Measurements from ENCODE around the gene UTRN.

The UTRN gene

GRCh38 chr6:144314562-144314961 lies 29.4 kb downstream of the UTRN start:
- no peak for DNase-seq

DNA sequence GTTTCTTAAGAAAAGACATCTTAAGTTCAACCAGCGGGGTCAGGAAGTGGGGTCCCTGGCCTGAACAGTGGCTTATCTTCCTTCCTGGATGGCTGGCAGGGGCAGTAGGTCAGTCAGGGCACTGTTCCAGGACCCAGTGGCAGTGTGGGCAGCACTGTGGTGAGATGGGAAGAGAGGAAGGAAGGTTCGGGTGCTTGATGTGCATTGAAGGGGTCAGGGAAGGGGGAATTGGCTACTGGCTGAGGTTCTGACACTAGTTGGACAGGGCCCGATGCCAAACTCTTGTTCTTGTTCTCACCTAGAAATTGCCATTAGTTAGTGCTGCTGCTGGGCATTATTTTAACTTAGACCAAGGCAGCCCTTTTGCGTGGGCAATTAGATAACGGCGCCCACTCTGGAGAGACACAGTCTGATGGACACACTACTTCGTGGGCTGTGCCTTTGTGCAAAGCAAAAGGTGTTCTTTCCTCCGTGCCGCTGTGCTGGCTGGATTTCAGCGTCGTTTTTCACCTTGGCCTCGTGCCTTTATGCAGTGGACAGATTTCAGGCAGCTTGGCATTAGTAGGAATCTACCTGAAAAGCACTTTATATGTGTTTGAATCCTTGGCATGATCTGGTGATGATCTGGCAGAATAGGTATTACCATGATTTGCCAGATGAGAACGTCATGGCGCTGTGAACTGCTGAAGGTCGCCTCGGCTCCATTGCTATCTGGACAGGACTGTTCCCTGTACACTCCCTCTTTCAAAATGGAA lies 30.3 kb downstream of the UTRN start:
- no peak for DNase-seq

- no peak for DNase-seq
Measured at GRCh38 chr6:144315981-144316861, 31.1 kb downstream of the UTRN start.

DNA sequence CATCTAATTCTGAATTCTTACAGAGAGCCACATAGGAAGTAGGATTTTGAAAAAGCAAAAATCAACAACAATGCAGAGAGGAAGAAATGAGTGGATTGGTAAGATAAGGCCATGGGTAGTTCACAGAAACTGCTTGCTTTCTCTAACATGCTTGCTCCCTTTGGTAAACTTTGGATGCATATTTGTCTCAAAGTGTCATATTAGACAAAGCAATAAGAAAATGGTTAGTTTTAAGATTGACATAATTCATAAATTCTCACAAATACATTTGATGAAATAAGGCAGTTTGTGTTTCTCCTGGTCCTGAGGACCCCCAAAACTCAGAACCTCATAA lies 31.7 kb downstream of the UTRN start:
- DNase-seq = no peak

- DNase-seq = no peak
Measured at GRCh38 chr6:144317736-144318135, 32.6 kb downstream of the UTRN start.

DNA sequence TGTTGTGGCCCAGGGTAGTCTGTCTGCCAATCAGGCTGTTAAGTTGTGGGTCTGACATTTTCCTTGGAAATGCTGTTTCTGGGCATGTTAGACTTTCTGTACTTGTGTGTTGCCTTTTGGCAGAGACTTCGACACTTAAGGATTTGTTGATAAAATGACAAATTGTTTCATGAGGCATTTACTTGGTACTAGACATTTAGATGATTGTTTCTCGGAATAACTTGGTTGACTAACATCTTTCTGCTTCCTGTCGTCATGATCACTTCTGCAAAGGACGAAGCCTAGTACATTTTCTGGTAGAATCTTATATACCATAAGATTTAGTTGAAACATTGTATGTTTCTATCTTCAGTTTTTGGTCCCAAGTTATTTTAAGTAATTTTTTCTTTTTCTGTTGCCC lies 34.1 kb downstream of the UTRN start:
- DNase-seq = no peak

DNA sequence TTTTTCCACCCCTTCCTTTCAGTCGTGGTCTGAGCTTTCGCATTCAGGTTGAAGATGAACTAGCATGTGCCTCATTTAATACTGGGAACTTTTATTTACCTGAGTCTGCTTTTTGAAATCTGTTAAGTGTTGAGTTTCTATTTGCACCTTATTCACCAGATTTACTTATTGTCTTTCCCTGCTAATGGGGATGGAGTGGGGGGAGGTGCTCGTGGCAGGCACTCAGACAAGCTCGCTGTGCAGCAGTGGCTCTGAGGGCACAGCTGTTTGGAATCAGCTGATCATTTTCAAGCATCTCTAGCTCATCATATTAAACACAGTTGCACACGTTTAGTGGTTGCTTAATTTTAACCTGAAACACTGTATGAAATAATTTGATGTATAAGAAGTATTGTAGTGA lies 35.6 kb downstream of the UTRN start:
- no peak for DNase-seq

GRCh38 chr6:144321839-144322591 lies 36.9 kb downstream of the UTRN start:
- DNase-seq = no peak

- no peak for DNase-seq
Measured at GRCh38 chr6:144325232-144325631, 40.1 kb downstream of the UTRN start.

GRCh38 chr6:144326393-144326792 lies 41.3 kb downstream of the UTRN start:
- DNase-seq = no peak

DNA sequence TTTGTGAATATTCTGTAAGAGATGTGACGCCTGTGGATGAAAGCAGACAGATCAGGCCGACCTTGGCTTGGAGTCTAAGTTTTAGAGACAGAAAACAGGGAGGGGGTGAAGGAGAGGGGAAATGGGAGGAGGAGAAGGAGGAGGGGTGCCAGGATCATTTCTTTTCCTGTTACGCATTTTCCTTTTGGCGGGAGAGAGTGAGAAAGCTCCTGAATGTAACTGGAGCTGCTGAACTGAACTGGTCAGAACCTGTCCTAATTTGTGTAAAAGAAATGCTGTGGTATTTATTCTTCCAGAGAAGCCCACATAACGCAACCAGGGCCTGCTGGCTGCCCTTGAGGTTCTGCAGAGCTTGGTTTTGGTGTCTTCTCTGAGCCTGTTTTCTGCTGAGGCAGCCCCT lies 41.9 kb downstream of the UTRN start:
- DNase-seq = no peak

DNA sequence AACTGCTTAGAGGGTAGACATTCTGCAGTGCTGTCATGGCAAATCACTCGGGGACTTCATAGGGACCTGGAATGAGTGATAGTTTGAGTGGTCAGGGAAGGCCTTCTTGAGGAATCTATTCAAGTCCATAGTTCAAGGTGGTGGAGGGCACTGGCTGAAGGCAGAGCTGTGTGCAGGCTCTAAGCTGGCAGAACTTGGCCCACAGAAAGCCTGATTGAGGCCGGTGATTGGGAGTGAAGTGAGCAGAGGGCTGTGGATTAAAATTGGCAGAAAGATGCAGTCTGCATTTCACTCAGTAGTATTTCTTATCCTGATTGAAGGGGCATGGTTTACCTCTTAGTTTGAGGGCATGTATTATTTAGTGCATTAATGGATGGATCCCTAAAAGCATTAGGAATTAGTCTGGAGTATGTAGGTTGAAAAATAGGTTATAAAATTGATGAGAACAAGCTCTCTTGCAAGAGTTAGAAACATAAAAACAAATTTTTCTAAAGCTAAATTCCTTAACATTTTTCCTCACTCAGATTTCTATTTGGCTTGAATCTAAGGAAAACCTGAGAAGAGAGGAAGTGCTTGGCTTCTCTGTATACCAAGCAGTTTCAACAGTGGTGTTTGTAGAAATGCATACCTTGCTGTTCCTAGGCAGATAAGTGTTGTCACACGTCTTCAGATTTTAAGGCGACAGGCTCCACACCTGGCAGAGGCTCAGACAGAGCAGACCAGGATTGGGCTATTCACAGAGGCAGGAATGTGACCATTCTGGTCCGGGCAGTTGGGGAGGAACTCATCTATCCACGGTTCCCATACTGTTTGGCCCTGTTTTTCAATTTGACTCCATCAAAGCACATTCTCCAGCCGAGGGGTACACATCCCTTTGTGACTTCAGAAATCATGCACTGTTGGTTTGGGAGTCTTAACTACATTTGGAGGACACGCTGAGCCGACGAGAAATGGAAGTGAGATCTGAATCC lies 45.2 kb downstream of the UTRN start:
- no peak for DNase-seq

- no peak for DNase-seq
Measured at GRCh38 chr6:144331491-144331969, 46.4 kb downstream of the UTRN start.

GRCh38 chr6:144332177-144332576 lies 47.0 kb downstream of the UTRN start:
- no peak for DNase-seq

DNA sequence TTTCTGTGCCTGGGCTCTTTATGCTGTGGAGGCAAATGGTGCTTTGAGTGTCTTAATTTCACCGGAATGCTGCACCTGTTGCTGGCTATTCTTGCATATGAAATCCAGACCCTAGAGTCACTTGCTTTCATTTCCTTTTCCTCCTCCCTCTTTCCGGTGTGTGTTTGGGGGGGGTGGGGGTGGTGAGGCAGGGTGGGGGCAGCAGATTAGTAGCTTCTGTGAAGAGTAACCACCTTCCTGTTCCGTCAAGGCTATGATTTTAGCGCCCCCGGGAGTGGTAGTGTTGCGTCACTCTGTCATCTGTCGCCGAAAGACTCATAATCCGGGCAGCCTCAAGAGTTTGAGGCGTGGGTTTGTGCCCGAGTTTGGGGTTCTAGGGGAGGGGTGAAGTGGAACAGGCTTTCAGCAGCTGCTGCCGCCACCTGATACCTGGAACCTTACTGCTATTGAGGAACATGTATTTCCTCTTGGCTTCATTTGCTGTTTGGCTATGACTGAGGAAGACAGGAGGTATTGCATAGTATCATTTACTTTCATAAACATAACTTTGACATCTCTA lies 49.1 kb downstream of the UTRN start:
- DNase-seq = peak; percentile 71

Measured in activated T-cell treated with anti-CD3 and anti-CD28 coated beads, Interleukin-2, amount 50 U/mL, for 1 hour (primary cell).